GM18868 (cell line): Measurements from ENCODE around the gene MYO6.

Experiments
- ATAC-seq: cut with Tn5 transposase; IDR thresholded peaks from one replicate; pipeline ENCODE4 v1.9.1; 2021; ENCODE audit warnings: mild to moderate bottlenecking, moderate library complexity; ENCODE audit not compliant: unreplicated experiment

Gene MYO6

DNA sequence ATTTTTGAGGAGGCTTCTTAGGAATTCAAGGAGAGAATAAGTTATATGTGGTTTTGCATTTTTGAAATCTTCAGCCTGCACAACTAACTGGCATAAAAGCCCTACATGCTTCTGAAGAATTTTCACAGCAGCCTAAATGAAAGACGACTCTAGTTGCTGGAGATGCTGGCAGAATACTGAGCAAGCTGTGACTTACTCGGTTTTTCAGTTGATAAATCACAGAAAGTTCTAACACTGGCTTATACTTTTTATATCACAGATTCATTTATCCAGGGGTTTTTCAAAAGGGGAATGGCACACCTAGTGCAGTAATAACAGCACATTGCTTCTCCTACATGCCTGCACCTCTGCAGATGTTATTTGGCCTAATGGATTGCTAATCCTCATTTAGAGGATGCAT lies 188.8 kb downstream of the MYO6 start:
- ATAC-seq = no peak

DNA sequence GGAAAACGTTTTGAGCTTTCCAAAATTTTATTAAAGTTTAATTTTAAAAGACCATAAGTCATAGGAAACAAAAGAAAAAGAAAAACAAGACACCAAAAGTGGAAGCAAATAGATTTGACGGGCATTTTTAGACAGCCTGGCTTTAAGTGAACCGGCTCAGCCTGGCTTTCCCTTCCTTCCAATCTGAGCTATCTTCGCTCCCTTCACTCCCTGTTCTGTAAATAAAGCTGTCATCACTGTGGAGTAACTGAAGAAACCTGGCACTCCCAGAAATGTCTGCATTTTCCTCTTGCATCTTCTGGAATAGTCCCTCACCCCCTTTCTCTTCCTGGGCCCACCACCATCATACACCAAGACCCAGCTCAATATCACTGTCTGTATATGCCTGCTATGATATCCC lies 191.5 kb downstream of the MYO6 start:
- ATAC-seq = no peak

DNA sequence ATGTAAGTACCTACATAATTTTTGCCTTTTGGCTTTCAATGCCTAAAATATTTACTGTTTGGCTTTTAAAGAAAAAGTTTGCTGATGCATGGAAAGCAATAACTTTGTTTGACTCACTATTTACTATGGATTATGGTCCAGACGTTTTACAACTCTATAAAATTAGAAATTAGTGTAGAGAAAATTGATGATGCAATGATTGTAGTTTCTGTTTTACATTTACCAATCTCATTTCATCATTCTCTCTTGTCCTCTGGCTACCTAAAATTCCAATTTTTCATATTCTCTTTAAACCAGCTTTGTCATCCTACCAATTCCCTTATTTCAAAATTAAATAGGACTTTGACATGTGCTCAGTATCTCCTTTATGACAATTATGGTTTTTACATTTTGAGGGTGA lies 192.5 kb downstream of the MYO6 start:
- ATAC-seq = no peak

DNA sequence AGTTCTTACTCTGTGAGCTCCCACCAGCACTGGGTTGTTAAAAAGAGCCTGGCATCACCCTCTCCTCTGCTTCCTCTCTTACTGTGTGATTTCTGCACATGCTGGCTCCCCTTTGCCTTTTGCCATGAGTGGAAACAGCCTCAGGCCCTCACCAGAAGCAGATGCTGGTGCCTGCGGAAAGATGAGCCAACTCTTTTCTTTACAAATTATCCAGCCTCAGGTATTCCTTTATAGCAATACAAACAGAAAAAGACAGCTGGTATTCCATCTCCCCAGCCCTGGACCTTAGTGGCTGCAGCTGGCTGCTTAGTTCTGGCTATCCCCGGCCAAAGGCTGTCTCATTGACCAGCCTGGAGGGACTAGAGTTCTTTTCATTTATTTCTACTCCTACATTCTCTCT lies 194.3 kb downstream of the MYO6 start:
- ATAC-seq = no peak

DNA sequence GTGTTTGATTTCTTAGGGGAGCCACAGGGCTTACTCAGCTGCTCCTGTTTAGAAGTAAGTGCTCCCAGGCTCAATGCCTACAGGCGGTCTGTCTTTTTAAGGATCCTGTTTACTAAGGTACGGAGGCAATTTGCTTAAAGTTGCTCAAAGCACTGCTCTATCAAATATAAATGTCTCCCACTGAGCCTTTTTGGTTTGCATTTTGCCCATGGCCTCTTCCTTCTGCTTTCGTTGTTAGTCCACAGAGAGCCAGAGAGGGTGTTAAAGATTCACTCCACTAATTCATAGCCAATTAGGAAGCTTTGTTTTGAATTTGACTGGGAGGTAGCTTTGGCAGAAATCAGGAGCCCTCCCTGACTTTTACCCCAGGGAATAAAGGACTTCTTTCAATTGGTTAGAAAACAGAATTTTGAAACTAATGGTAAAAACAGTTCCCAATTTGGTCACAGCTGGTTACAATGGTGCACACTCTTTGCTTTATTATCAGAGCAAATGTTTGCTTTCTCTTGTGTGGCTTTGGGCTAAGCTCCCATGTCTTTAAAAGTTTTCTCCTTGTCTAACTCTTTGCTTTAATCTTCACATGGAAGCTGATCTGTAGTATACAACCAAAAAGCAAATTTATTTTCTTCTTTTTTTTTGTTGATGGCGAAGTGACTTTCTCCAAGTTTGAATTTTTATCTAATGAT lies 197.2 kb downstream of the MYO6 start:
- ATAC-seq = peak; percentile 51

- ATAC-seq = no peak
Observed at GRCh38 chr6:75947935-75948334, 198.9 kb downstream of the MYO6 start.

GRCh38 chr6:75952128-75952527 lies 203.1 kb downstream of the MYO6 start:
- no peak for ATAC-seq

- ATAC-seq = no peak
Observed at GRCh38 chr6:75963569-75963968, 214.5 kb downstream of the MYO6 start.

GRCh38 chr6:75968143-75968542 lies 219.1 kb downstream of the MYO6 start:
- no peak for ATAC-seq
